Stimulated activated CD8-positive, alpha-beta memory T cell treated with anti-CD3 and anti-CD28 coated beads, Interleukin-2, amount 100 ng/mL, for 48 hours (primary cell): ENCODE data around the gene HOMER2.
"Not testable (repeated sequence)": the region's sequence is repeated elsewhere in the genome, so short reads cannot be mapped to it uniquely, and the experiment has no call there.

Source experiments
- DNase-seq, 2 donors: peaks; one replicate each; pipeline ENCODE4 v3.0.0-alpha.2; 2020; ENCODE audit warnings: low read depth in 2 of 2

HOMER2 gene

DNA sequence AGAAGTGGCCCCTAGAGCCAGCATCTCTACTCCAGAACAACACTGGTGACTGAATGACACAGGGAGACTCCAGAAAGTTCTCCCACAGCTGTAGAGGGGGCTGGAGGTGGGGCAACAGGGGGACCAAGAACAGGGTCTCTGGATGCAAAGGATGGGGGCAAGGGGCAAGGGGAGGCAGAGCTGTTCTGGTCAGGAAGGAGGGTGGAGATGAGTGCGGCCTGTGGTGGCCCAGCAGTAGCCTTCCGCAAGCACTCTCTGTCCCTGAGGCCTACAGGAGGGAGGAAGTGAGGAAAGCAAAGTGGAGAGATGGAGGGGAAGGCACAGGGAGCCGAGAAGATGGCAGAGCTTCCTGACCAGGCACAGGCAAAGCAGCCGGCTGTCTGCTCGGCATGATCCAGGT, 56.5 kb downstream of the HOMER2 start:
- DNase-seq = no peak

DNA sequence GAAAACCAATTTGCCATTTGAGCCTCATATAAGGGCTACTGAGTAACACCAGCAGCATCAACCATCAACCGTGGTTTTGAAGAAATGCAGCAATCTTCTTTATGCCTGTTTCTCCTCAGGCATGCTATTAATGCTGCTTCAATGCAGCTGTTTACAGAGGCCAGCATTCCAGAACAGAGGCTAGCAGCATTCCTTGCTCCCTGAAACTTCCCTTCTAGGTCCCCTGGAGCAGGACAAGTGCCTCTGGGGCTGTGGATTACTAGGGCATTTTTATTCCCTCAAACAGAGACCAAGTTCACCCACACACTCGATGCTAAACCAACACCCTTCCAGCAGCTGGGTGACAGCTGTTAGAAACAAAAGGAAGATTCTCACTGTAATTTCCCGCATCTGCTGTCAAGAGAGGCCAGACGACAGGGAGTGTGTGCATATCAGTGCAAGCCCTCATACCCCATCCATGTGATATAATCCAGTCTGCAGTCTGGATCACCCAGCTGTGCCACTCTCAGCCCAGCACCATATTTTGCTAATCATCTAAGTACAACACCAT, 57.5 kb downstream of the HOMER2 start:
- no peak for DNase-seq

DNA sequence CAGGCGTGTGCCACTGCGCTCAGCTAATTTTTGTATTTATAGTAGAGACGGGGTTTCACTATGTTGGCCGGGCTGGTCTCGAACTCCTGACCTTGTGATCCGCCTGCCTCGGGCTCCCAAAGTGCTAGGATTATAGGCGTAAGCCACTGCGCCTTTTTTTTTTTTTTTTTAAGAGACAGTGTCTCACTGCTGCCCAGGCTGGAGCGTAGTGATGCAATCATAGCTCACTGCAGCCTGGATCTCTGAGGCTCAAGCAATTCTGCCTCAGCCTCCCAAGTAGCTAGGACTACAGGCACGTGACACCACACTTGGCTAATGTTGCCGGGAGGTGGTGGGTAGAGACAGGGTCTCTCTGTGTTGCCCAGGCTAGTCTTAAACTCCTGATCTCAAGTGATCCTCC, 59.0 kb downstream of the HOMER2 start:
- not testable (repeated sequence) for DNase-seq

DNA sequence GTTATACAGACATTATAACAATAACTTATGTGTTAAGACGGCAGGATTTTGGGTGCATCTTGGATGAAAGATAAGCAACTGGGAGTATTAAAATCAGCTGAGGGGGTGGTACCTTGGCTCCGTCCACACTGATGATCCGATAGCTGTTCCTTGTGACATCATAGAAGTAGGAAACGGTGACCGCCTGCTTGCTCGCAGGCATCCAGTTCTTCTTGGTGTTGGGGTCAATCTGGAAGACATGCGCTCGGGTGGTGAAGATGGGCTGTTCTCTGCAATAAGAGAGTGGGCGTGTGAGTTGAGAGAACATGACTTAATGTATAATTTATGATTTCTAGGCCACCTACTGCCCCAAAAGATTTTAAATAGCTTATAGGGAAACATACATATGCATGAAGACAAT, 59.9 kb downstream of the HOMER2 start:
- no peak for DNase-seq

GRCh38 chr15:82890995-82891390, 61.5 kb downstream of the HOMER2 start:
- DNase-seq = no peak

- no peak for DNase-seq
These were observed 62.1 kb downstream of the HOMER2 start for GRCh38 chr15:82890338-82890994.

DNA sequence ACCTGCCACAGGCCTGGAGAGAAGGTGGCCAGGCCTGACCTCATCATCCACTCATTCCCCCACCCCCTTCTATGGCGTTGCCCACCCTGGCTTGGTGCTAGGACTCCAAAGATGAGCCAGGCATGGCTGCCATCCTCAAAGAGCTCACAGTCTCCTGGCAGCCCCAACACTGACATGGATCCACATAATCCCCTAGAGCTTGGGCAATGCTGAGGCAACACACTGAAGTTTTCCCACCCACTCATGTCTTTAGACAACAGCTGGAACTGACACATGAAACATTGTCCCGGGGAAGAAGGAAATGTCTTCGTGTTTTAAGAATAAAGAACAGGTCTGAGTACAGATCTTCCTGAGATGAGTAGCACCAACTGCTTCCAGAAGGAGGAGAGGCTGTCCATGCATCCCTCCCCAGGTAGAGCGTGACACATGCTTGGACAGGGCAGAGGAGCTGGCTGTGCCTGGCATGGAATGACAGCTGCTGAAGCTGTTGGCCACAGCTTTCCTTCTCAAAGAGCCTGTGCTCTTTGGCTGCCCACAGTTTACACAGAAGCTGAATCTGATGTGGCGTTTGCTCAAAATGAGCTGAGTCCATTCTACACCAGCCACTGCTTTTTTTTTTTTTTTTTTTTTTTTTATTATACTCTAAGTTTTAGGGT, 70.1 kb downstream of the HOMER2 start:
- DNase-seq = no peak

DNA sequence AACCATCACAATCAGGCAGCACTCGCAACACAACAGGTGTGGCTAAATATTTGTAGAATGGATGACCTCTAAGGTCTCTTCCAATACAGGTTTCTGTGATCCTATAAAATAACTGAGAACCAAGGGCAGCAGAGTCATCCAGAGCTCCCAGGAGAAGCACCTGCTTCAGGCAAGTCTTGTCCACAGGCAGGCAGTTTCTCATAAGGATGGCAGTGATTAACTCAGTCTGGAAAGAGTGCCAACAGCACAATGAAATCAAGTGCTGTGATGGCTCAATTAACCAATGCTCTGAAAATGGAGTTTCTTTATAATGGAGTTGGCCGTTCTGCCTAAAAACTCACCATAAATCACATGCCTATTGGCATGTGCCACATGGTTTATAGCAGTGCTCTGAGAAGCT, 70.8 kb downstream of the HOMER2 start:
- DNase-seq = no peak

GRCh38 chr15:82880704-82881103, 71.8 kb downstream of the HOMER2 start:
- DNase-seq = no peak

DNA sequence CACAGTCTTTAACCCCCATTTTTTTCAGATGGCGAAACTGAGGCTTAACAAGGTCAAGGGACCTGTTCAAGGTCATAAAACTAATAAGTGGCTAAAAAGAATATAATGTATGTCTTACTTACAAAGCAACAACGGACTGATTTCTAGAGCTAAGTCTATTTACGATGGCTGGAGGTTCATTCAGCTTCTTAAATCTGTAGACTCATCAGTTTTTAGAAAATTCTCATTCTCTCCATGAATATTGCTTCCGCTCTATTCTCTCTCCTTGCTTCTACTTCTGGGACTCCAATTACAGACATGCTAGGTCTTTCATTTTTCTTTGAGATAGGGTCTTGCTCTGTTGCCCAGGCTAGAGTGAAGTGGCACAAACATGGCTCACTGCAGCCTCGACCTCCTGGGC, 74.2 kb downstream of the HOMER2 start:
- no peak for DNase-seq

GRCh38 chr15:82877825-82878224, 74.7 kb downstream of the HOMER2 start:
- no peak for DNase-seq

DNA sequence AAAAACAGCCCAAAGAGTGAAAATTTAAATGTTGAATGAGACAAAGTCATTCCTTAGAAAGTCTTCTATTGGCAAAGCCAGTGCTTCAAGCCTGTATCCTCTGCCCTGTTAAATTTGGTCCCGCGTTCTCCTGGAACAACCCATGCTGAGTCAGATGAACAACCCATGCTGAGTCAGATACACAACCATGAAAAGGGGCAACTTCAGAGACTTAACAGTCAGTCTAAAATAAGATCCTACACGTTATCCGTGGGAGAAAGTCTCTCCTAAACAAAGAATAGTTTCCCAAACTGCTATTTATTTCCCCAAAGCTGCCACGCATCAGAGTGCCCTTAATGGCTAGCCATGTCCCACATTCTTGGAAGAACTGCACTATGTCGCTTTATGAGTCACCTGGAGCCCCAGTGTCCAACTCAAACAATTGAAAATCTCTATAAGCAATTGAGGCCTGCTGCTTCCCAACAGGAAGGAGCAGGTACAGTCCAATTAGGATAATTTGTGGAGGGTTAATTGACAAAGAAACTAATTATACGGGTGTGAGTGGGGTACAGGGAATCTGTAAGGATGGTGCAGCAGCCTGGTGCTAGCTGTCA, 77.0 kb downstream of the HOMER2 start:
- no peak for DNase-seq

DNA sequence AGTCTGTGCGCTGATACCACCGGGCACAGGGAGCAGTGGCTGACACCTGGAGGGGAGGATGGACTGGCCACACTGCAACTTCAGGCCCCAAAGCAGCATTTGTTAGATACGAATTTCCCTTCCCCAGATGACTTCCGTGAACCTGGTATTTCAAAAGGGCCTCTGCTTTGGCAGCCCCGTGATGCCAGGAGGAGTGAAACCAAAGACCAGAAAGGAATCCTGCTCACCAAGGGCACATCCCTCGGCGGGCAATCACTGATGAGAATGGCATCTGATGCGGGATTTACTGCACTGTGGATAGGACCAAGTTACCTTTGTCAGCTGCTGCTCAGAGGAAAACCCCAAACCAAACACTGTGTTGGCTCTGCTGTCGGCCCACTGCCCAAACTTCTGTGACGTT, 77.6 kb downstream of the HOMER2 start:
- no peak for DNase-seq

- no peak for DNase-seq
These were observed 78.3 kb downstream of the HOMER2 start for GRCh38 chr15:82874267-82874666.

DNA sequence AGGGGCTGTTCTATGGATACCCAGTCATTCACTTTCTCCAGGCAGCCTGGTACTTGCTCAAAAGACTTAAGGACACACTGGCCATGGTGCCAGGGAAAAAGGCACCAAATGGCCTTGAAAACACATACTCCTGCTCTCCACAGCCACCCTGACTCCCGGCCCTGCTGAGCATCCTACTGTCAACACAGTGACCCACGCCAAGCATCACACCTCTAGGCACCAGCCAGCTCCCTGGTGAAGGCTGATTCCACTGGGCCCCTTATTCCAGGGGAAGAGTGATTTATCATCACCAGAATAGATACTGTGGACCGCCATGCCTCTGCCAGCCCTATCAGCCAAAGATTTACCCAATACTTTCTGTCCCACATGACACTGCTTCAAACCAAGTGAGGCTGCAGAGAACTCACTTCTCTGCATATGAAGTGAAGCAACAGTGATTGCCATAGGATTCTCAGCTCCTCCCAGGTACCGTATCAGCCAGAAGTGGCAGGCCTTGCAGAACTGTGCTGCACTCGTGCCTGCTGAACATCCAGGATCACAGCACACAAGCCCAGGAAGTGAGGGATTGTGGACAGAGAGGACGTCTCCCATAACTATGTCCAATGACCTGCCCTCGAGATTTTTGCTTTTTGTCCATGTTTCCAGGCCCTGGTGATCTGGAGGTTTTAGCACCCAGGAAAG, 79.4 kb downstream of the HOMER2 start:
- DNase-seq = no peak

GRCh38 chr15:82871832-82872484, 80.6 kb downstream of the HOMER2 start:
- no peak for DNase-seq

DNA sequence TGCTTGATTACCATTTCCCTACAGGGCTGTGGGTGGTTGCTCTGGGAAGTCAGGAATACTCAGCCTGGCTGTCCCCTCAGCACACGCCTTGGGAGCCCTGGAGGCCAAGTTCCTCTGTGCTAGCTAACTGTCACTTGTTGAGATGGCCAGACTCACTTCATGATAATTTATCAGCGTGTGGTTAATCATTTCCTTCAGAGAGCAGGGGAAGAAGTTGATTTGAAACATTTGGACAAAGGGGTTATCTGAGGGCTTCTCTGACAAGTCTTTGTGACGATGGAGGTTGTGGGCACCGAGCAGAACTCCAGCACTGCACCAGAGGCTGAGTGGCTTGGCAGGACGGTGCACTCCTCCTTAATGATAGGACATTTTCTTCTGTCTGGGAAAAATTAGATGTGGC, 81.2 kb downstream of the HOMER2 start:
- DNase-seq = no peak

GRCh38 chr15:82870727-82871320, 81.7 kb downstream of the HOMER2 start:
- DNase-seq = no peak

- DNase-seq = not testable (repeated sequence)
These were observed 86.5 kb downstream of the HOMER2 start for GRCh38 chr15:82865981-82866380.

DNA sequence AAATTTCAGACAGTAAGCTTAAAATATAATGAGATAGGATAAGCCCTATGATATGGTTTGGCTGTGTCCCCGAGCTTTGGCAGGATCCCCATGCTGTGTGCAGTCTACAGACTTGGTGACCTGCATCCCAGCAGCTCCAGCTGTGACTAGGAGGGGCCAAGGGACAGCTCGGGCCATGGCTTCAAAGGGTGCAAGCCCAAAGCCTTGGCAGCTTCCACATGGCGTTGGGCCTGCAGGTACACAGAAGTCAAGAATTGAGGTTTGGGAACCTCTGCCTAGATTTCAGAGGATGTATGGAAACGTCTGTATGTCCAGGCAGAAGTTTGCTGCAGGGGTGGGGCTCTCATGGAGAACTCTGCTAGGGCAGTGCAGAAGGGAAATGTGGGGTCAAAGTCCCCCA, 86.9 kb downstream of the HOMER2 start:
- DNase-seq = not testable (repeated sequence)

DNA sequence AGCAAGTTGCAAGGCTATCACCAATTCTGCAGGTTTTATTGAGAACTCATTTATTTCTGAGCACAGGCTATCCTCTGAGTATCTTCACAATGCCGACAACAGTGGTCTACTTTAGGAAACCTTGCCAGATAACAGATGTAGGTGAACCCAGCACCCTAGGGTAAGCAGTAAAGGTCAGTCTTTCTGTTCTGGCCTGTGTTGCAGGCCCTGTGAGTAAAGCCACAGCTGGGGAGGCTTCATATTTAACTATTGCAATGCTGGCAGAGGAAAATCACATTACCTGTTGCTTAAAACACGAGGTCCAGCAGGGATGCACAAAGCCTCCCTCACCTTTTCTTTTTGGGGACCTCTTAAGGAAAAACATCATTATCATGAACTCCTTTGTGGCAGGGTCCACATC, 87.6 kb downstream of the HOMER2 start:
- no peak for DNase-seq

GRCh38 chr15:82862886-82863285, 89.6 kb downstream of the HOMER2 start:
- DNase-seq = no peak
